Measurements from ENCODE around the gene RRP12. TPM values are rescaled to one million over a fixed set of nuclear protein-coding genes. Genes with fewer than 3 reads are reported as not detected.

RRP12 gene
- total and polyA plus RNA-seq, 11 donors: 6.0 to 61.2 (median 21.5) TPM

Other genes starting within 250 kb of the RRP12 start
- gene SLIT1, start 215.4 kb downstream of the RRP12 start, total RNA-seq: under 1 TPM; 0.05 to 0.61 (median 0.13) TPM
- gene SLIT1, start 215.4 kb downstream of the RRP12 start, polyA plus RNA-seq: under 1 TPM; 0.04 to 0.08 TPM
- gene ARHGAP19, start 108.7 kb downstream of the RRP12 start, total RNA-seq: 1 to 10 TPM; 3.0 to 7.4 (median 4.1) TPM
- 1 to 10 TPM; 1.1 to 2.7 TPM for gene ARHGAP19, start 108.7 kb downstream of the RRP12 start, polyA plus RNA-seq
- 1 to 10 TPM; 2.0 to 5.2 (median 4.4) TPM for gene FRAT1, start 82.1 kb downstream of the RRP12 start, total RNA-seq
- gene FRAT1, start 82.1 kb downstream of the RRP12 start, polyA plus RNA-seq: 1 to 10 TPM; 1.1 to 2.0 TPM
- 10 to 100 TPM in 1 of 9 donors, 1 to 10 TPM in 8; 4.4 to 12.4 (median 7.5) TPM for gene FRAT2, start 66.6 kb downstream of the RRP12 start, total RNA-seq
- 1 to 10 TPM; 3.4 to 4.6 TPM for gene FRAT2, start 66.6 kb downstream of the RRP12 start, polyA plus RNA-seq
- gene PGAM1, start 24.9 kb upstream of the RRP12 start, total RNA-seq: 100 to 1,000 TPM; 204 to 343 (median 250) TPM
- gene PGAM1, start 24.9 kb upstream of the RRP12 start, polyA plus RNA-seq: 100 to 1,000 TPM in 1 of 2 donors, 10 to 100 TPM in 1; 41.6 to 436 TPM
- gene EXOSC1, start 44.7 kb upstream of the RRP12 start, total RNA-seq: 10 to 100 TPM; 14.8 to 24.6 (median 16.9) TPM
- gene EXOSC1, start 44.7 kb upstream of the RRP12 start, polyA plus RNA-seq: 10 to 100 TPM; 26.0 to 34.5 TPM
- gene ZDHHC16, start 44.8 kb upstream of the RRP12 start, total RNA-seq: 10 to 100 TPM; 16.2 to 36.8 (median 25.2) TPM
- 10 to 100 TPM; 21.3 to 59.5 TPM for gene ZDHHC16, start 44.8 kb upstream of the RRP12 start, polyA plus RNA-seq
- gene MMS19, start 97.1 kb upstream of the RRP12 start, total RNA-seq: 10 to 100 TPM; 30.2 to 63.5 (median 48.1) TPM
- gene MMS19, start 97.1 kb upstream of the RRP12 start, polyA plus RNA-seq: 10 to 100 TPM; 43.9 to 52.0 TPM
- gene UBTD1, start 97.6 kb upstream of the RRP12 start, total RNA-seq: 10 to 100 TPM; 18.2 to 42.9 (median 27.7) TPM
- gene UBTD1, start 97.6 kb upstream of the RRP12 start, polyA plus RNA-seq: 10 to 100 TPM; 49.0 to 49.7 TPM
- 1,000 to 10,000 TPM in 1 of 9 donors, 100 to 1,000 TPM in 6, 10 to 100 TPM in 2; 56.7 to 2,367 (median 517) TPM for gene ANKRD2, start 171.4 kb upstream of the RRP12 start, total RNA-seq
- gene ANKRD2, start 171.4 kb upstream of the RRP12 start, polyA plus RNA-seq: 100 to 1,000 TPM; 450 to 857 TPM
- 10 to 100 TPM in 8 of 9 donors, 1 to 10 TPM in 1; 7.5 to 82.6 (median 19.2) TPM for gene HOGA1, start 183.0 kb upstream of the RRP12 start, total RNA-seq
- gene HOGA1, start 183.0 kb upstream of the RRP12 start, polyA plus RNA-seq: 10 to 100 TPM; 35.2 to 73.4 TPM
- 1 to 10 TPM in 2 of 9 donors, under 1 TPM in 7; 0.24 to 2.1 (median 0.58) TPM for gene C10orf62, start 188.4 kb upstream of the RRP12 start, total RNA-seq
- 1 to 10 TPM; 1.3 to 1.8 TPM for gene C10orf62, start 188.4 kb upstream of the RRP12 start, polyA plus RNA-seq
- 10 to 100 TPM in 6 of 9 donors, 1 to 10 TPM in 3; 7.2 to 21.0 (median 10.8) TPM for gene MORN4, start 232.2 kb upstream of the RRP12 start, total RNA-seq
- 10 to 100 TPM; 16.1 to 31.7 TPM for gene MORN4, start 232.2 kb upstream of the RRP12 start, polyA plus RNA-seq
- 10 to 100 TPM; 10.4 to 24.2 (median 17.3) TPM for gene PI4K2A, start 239.3 kb upstream of the RRP12 start, total RNA-seq
- gene PI4K2A, start 239.3 kb upstream of the RRP12 start, polyA plus RNA-seq: 10 to 100 TPM in 1 of 2 donors, 1 to 10 TPM in 1; 5.6 to 36.8 TPM

Data from heart left ventricle (tissue), 11 donors.